MM.1S (cell line): Measurements from ENCODE around the gene PTTG1IP.

Source experiments
- DNase-seq: peaks from one replicate; pipeline ENCODE4 v3.0.0-alpha.2; 2015
- H2AFZ ChIP-seq: fragments of 300-600 bp; sonication (generic); 2 replicates; pipeline ENCODE4 v1.6.0; 2016; ENCODE audit warnings: antibody characterized with exemption, low read length
- H3F3A ChIP-seq: fragments of 300-600 bp; sonication (generic); 2 replicates; pipeline ENCODE4 v1.6.1; 2016; ENCODE audit warnings: mild to moderate bottlenecking, antibody characterized with exemption, low read length, moderate library complexity, mixed read lengths; ENCODE audit not compliant: insufficient read depth
- H3K27ac ChIP-seq: fragments of 300-600 bp; sonication (generic); 2 replicates; pipeline ENCODE4 v1.5.1; 2016; ENCODE audit warnings: mild to moderate bottlenecking, low read length
- H3K27me3 ChIP-seq: fragments of 300-600 bp; sonication (generic); replicated peaks from 2 replicates; pipeline ENCODE4 v1.6.0; 2016; ENCODE audit warnings: low read length; ENCODE audit not compliant: insufficient read depth
- H3K36me3 ChIP-seq: fragments of 300-600 bp; sonication (generic); replicated peaks from 2 replicates; pipeline ENCODE4 v1.6.1; 2016; ENCODE audit warnings: mild to moderate bottlenecking, low read length, mixed read lengths; ENCODE audit not compliant: insufficient read depth
- H3K4me1 ChIP-seq: fragments of 300-600 bp; sonication (generic); 2 replicates; pipeline ENCODE4 v1.6.1; 2016; ENCODE audit warnings: low read length, mixed read lengths
- H3K4me2 ChIP-seq: fragments of 300-600 bp; sonication (generic); 2 replicates; pipeline ENCODE4 v1.6.0; 2016; ENCODE audit warnings: low read depth, low read length
- H3K4me3 ChIP-seq: fragments of 300-600 bp; sonication (generic); 2 replicates; pipeline ENCODE4 v1.5.1; 2016; ENCODE audit warnings: low read length, mixed read lengths
- H3K79me2 ChIP-seq: fragments of 300-600 bp; sonication (generic); 2 replicates; pipeline ENCODE4 v1.6.1; 2016; ENCODE audit warnings: mixed run types, low read length, mixed read lengths
- H3K9ac ChIP-seq: fragments of 300-600 bp; sonication (generic); 2 replicates; pipeline ENCODE4 v1.6.1; 2016; ENCODE audit warnings: low read length, mixed read lengths
- H3K9me2 ChIP-seq: fragments of 300-600 bp; sonication (generic); replicated peaks from 2 replicates; pipeline ENCODE4 v1.6.1; 2016; ENCODE audit warnings: mild to moderate bottlenecking, low read length, mixed read lengths; ENCODE audit not compliant: insufficient read depth
- H3K9me3 ChIP-seq: fragments of 300-600 bp; sonication (generic); replicated peaks from 2 replicates; pipeline ENCODE4 v1.6.1; 2016; ENCODE audit warnings: mild to moderate bottlenecking, low read length, mixed read lengths; ENCODE audit not compliant: insufficient read depth
- H4K20me1 ChIP-seq: fragments of 300-600 bp; sonication (generic); 2 replicates; pipeline ENCODE4 v1.6.1; 2016; ENCODE audit warnings: mild to moderate bottlenecking, low read length, moderate library complexity, mixed read lengths; ENCODE audit not compliant: insufficient read depth
- CTCF ChIP-seq: fragments of 300-600 bp; sonication (generic); IDR thresholded peaks from 2 replicates; pipeline ENCODE4 v1.5.1; 2016; ENCODE audit warnings: antibody characterized with exemption, low read length, mixed read lengths
- EZH2 ChIP-seq: fragments of 300-600 bp; sonication (generic); optimal IDR thresholded peaks from 2 replicates; pipeline ENCODE3; 2017; ENCODE audit warnings: low read depth, mild to moderate bottlenecking, antibody characterized with exemption, low read length, mixed read lengths
- EZH2phosphoT487 ChIP-seq: fragments of 300-600 bp; sonication (generic); IDR thresholded peaks from 2 replicates; pipeline ENCODE4 v1.6.1; 2018; ENCODE audit warnings: antibody characterized with exemption, low read length

Gene PTTG1IP

GRCh38 chr21:44919913-44920693 lies 46.6 kb upstream of the PTTG1IP start:
- peaks cover 99% of the 10 kb centered on the region for H3K27me3 ChIP-seq

GRCh38 chr21:44919111-44919912 lies 45.8 kb upstream of the PTTG1IP start:
- Histone ChIP-seq H3K9me2 (no peaks in the 10 kb centered on the region), H4K20me1 (no peaks in the 10 kb centered on the region; the same call in 1 of the 2 replicates), H3K27ac (no peak overlapping the region), H2AFZ (no peak overlapping the region), H3K79me2 (no peaks in the 10 kb centered on the region), H3K36me3 (no peaks in the 10 kb centered on the region), H3K9me3 (no peaks in the 10 kb centered on the region), H3F3A (no peaks in the 10 kb centered on the region), H3K27me3 (peaks cover 99% of the 10 kb centered on the region), H3K4me2 (no peak overlapping the region), H3K4me1 (no peaks in the 10 kb centered on the region), H3K4me3 (no peak overlapping the region), H3K9ac (no peak overlapping the region)
- DNase-seq, result no peak
- TF ChIP-seq EZH2, result no peak
- TF ChIP-seq CTCF, result no peak
- TF ChIP-seq EZH2phosphoT487, result no peak

More at GRCh38 chr21:44919913-44920693, 46.6 kb upstream of the PTTG1IP start:
- H4K20me1 ChIP-seq, result no peaks in the 10 kb centered on the region; the same call in 1 of the 2 replicates
- no peaks in the 10 kb centered on the region for H3F3A ChIP-seq
- TF ChIP-seq CTCF, result no peak
- TF ChIP-seq EZH2phosphoT487, result no peak
- no peak for TF ChIP-seq EZH2
- no peaks in the 10 kb centered on the region for H3K9me2 ChIP-seq
- no peak overlapping the region for H3K4me2 ChIP-seq
- H3K36me3 ChIP-seq, result no peaks in the 10 kb centered on the region
- H3K27ac ChIP-seq, result no peak overlapping the region
- DNase-seq, result no peak
- H3K4me1 ChIP-seq, result no peaks in the 10 kb centered on the region
- no peak overlapping the region for H3K4me3 ChIP-seq
- no peak overlapping the region for H2AFZ ChIP-seq
- no peak overlapping the region for H3K9ac ChIP-seq
- no peaks in the 10 kb centered on the region for H3K79me2 ChIP-seq
- no peaks in the 10 kb centered on the region for H3K9me3 ChIP-seq

GRCh38 chr21:44918581-44919033 lies 45.1 kb upstream of the PTTG1IP start:
- H3K9ac ChIP-seq, result no peak overlapping the region
- no peak overlapping the region for H2AFZ ChIP-seq
- no peak overlapping the region for H3K27ac ChIP-seq
- H3K36me3 ChIP-seq, result no peaks in the 10 kb centered on the region
- DNase-seq, result no peak
- no peaks in the 10 kb centered on the region for H3K4me1 ChIP-seq
- no peaks in the 10 kb centered on the region; the same call in 1 of the 2 replicates for H4K20me1 ChIP-seq
- no peak overlapping the region for H3K4me3 ChIP-seq
- H3K79me2 ChIP-seq, result no peaks in the 10 kb centered on the region
- H3K9me2 ChIP-seq, result no peaks in the 10 kb centered on the region
- no peaks in the 10 kb centered on the region for H3K9me3 ChIP-seq
- TF ChIP-seq EZH2 (no peak), CTCF (no peak), EZH2phosphoT487 (no peak)
- H3F3A ChIP-seq, result no peaks in the 10 kb centered on the region
- H3K27me3 ChIP-seq, result peaks cover 99% of the 10 kb centered on the region
- no peak overlapping the region for H3K4me2 ChIP-seq
